ENCODE measurements around the gene ALOXE3.

- TF ChIP-seq CTCF (IDR thresholded peaks at IDR 0.05; ENCODE audit: borderline replicate concordance, extremely low read depth, low read length, poor library complexity, severe bottlenecking) (no peak), EZH2 (IDR thresholded peaks at IDR 0.05; ENCODE audit: borderline replicate concordance, low read depth, low read length, severe bottlenecking) (no peak)
These were observed 43.2 kb downstream of the ALOXE3 start for GRCh38 chr17:8075081-8075480.

Measured in DND-41 (cell line).